WERI-Rb-1 (cell line): ENCODE measurements around the gene HEBP2.

Experiments used
- DNase-seq: peaks from one replicate; pipeline ENCODE4 v3.0.0-alpha.2; 2020
- H3K27ac ChIP-seq: fragments of 250-450 bp; sonication (Bioruptor Pico); 2 replicates; pipeline ENCODE4 v1.5.1; 2020; ENCODE audit warnings: mild to moderate bottlenecking, moderate library complexity
- H3K27me3 ChIP-seq: fragments of 250-450 bp; sonication (Bioruptor Pico); 2 replicates; pipeline ENCODE4 v1.5.1; 2021; ENCODE audit warnings: mild to moderate bottlenecking, low read depth, moderate library complexity; ENCODE audit not compliant: insufficient read depth, severe bottlenecking
- H3K36me3 ChIP-seq: fragments of 250-450 bp; sonication (Bioruptor Pico); 2 replicates; pipeline ENCODE4 v1.5.1; 2020; ENCODE audit warnings: mild to moderate bottlenecking, moderate library complexity
- H3K4me3 ChIP-seq: 2 replicates; pipeline ENCODE4 v1.5.1; 2011; ENCODE audit warnings: low read depth, mild to moderate bottlenecking, control low read depth, low read length
- H3K9me3 ChIP-seq: fragments of 250-450 bp; sonication (Bioruptor Pico); 2 replicates; pipeline ENCODE4 v1.5.1; 2021; ENCODE audit warnings: mild to moderate bottlenecking, moderate library complexity; ENCODE audit not compliant: severe bottlenecking
- TF ChIP-seq, protein P1 (sequence below): IDR thresholded peaks from 2 replicates; pipeline ENCODE4 v1.5.1; 2011; ENCODE audit warnings: low read depth, mild to moderate bottlenecking, control low read depth, inconsistent platforms, low read length

HEBP2 gene

DNA sequence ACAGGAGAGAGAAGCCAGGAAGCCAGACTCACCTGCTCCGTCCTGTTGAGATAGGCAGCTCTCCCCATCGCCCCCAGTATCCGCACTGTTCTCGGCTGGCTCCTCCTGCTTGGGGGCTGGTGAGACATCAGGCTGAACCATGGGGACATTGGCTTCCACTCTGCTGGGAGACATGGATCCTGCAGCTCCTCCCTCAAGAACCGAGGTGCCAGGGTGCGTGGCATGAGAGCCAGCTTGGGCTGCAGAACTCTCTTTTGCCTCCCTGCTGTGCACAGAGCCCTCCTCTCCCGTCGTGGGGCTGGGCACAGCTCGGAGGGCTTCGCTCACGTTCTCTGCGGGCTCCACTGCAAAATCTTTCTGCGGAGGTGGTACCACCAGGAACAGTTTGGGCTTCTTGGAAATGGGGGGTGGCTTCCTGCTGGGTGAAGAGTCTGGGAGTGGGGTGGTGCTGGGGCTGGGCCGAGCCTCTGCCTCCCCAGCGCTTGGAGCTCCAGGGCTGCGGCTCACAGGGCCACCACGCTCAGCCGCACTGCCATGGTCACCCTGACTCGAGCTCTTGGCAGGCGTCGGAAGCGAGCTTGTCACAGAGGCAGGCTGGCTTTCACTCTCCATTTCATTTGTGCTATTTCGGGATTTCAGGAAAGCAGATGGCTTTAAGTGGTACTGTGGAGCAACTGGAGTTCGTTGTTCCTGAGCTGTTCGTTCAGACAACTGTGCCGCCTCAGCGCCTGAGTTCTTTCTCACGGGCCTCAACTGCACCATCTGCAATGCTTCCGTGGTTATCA lies 26.5 kb downstream of the HEBP2 start:
- Histone ChIP-seq H3K9me3 (no peaks in the 10 kb centered on the region), H3K27me3 (no peaks in the 10 kb centered on the region), H3K36me3 (peaks cover 52% of the 10 kb centered on the region), H3K4me3 (no peak overlapping the region), H3K27ac (no peak overlapping the region)
- no peak for DNase-seq
- TF ChIP-seq, protein P1, sequence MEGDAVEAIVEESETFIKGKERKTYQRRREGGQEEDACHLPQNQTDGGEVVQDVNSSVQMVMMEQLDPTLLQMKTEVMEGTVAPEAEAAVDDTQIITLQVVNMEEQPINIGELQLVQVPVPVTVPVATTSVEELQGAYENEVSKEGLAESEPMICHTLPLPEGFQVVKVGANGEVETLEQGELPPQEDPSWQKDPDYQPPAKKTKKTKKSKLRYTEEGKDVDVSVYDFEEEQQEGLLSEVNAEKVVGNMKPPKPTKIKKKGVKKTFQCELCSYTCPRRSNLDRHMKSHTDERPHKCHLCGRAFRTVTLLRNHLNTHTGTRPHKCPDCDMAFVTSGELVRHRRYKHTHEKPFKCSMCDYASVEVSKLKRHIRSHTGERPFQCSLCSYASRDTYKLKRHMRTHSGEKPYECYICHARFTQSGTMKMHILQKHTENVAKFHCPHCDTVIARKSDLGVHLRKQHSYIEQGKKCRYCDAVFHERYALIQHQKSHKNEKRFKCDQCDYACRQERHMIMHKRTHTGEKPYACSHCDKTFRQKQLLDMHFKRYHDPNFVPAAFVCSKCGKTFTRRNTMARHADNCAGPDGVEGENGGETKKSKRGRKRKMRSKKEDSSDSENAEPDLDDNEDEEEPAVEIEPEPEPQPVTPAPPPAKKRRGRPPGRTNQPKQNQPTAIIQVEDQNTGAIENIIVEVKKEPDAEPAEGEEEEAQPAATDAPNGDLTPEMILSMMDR, result no peak

DNA sequence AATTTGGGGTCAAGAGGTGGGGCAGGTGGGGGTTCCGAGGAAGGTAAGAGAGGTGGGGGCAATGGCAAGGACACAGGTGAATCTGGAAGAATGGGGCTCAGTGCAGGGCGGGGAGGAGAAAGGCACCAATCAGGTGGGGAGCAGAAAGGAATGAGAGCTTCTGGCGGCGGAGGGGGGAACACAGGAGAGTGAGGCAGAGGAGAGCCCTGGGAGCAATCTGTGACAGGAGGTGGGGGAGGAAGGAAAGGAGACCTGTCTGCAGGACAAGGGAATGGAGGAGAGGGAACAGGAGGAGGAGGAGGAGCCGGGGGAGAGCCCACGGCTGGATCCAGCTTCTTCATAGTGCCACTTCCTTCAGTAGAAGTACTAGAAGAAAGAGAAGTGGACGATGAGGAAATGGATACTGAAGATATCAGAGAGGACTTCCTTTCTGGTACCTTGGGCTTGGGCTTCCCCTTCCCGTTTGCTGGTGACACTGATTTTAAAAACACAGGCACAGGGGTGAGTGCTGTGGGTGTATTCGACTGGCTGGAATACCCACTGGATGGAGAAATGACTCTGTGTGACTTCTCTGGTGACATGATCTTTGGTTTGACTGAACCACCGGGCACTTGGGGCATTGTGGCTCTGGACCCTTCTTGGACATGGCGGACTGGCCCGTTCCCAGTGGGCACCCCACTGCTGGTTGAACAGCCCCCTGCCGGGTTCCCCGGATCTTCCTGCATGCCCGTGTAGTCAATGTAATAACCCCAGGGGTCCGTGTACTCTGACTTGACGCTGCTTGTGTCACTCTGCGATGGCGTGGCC lies 27.4 kb downstream of the HEBP2 start:
- H3K4me3 ChIP-seq, result no peak overlapping the region
- H3K27me3 ChIP-seq, result no peaks in the 10 kb centered on the region
- DNase-seq, result no peak
- no peaks in the 10 kb centered on the region for H3K9me3 ChIP-seq
- H3K36me3 ChIP-seq, result peaks cover 56% of the 10 kb centered on the region
- H3K27ac ChIP-seq, result no peak overlapping the region; the same call in 1 of the 2 replicates
- TF ChIP-seq, protein P1, result no peak

DNA sequence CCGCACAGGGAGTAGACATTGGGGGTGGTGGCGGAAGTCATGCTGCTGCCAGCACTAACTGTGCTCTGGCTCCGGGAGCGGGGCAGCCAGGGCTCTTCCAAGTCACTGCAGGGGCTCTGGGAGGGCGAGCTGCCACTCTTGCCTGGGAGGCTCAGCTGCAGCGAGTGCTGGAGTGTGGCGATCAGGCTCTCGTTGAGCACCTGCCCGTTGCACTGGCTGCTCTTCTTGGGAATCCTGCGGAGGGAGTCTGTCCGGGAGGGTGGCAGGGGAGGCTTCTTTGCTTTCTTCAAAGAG lies 28.0 kb downstream of the HEBP2 start:
- H3K36me3 ChIP-seq, result peaks cover 56% of the 10 kb centered on the region
- TF ChIP-seq, protein P1, result no peak

DNA sequence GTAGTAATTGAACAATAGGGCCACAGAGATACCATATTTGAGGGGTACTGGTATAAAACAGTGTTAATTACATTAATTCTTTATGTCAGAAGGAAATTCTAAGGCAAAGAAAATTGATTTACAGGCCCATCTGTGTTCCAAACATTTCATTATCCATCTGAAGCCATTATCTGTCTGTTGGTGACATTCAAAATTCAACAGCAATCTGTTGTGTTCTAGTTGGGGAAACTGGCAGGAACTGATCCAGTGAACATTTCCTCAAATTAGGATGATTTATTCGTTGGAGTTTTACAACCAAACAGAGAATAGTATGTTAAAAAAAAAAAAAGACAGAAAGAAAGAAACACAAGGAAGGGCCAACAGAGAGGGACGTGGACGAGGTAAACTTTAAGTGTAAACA lies 30.1 kb downstream of the HEBP2 start:
- no peak for DNase-seq
- Histone ChIP-seq H3K27me3 (no peaks in the 10 kb centered on the region), H3K36me3 (peaks cover 56% of the 10 kb centered on the region), H3K27ac (no peak overlapping the region), H3K4me3 (no peak overlapping the region), H3K9me3 (no peaks in the 10 kb centered on the region)
- TF ChIP-seq, protein P1, result no peak

More for the DNA sequence above, 28.0 kb downstream of the HEBP2 start:
- Histone ChIP-seq H3K27ac (no peak overlapping the region), H3K27me3 (no peaks in the 10 kb centered on the region), H3K4me3 (no peak overlapping the region), H3K9me3 (no peaks in the 10 kb centered on the region)
- no peak for DNase-seq

DNA sequence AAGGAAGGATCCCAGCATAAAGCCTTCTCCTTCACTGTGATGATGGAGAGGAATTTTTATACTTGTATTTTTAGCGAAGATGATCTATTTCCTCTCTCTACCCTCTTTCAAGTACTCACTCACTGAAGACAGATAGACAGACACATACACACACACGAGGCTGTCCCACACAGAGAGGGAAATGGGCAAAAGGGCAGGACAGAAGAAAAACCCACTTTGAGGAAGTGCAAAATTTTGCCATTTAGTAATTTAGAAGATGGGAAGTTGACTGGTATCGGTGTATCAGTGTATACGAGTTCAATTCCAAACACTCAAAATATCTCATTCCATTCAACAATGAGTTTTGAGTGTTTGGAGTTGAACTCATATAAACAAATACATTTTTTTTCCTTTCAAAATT lies 30.9 kb downstream of the HEBP2 start:
- Histone ChIP-seq H3K27ac (no peak overlapping the region), H3K36me3 (peaks cover 63% of the 10 kb centered on the region), H3K27me3 (no peaks in the 10 kb centered on the region), H3K4me3 (no peak overlapping the region), H3K9me3 (no peaks in the 10 kb centered on the region)
- TF ChIP-seq, protein P1, result no peak
- no peak for DNase-seq
